Activated CD4-positive, alpha-beta T cell treated with anti-CD3 and anti-CD28 coated beads, Interleukin-2, amount 50 U/mL, for 1 hour (primary cell): Measurements from ENCODE around the gene DDX54.

ENCODE experiments used
- DNase-seq: peaks from one replicate; pipeline ENCODE4 v3.0.0-alpha.2; 2020

The DDX54 gene

DNA sequence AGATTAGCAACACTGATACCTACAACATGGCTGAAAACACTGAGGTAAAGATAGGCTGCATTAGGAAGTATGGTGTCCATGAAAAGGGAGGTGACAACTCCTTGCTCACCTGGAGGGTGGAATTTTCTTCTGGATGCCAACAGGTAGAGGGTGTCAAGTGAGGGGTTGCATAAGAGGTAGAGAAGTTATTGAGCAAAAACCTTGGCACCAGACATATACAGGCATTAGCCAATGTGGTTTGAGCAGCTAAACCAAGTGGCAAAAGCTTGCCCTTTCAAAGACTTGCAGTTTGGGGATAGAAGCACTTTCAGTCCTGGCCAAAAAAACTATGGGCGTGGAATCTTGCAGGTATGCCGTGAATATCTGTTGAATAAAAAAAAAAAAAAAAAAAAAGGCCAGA, 4.1 kb upstream of the DDX54 start:
- no peak for DNase-seq

DNA sequence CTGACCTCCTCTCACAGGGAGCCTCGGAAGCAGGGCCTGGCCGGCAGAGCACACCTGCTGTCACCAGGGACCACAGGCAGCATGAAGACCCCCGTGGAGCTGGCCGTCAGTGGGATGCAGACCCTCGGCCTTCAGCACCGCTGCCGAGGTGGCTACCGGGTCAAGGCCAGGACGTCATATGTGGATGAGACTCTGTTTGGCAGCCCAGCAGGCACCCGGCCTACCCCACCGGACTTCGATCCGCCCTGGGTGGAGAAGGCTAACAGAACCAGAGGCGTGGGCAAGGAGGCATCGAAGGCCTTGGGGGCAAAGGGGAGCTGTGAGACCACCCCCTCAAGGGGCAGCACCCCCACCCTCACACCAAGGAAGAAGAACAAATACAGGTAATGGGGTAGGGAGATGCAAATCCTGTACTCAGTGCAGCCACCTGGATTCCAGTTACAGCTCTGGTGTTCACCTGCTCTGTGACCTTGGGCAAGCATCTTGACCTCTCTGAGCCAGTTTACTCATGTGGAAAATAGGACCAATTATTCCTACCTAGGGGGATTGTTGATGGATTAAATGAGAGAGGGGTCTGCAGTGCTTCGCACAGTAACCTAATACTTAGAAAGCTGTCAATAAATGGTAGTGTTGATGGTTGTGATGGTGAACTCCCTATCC, 1.5 kb upstream of the DDX54 start:
- no peak for DNase-seq

DNA sequence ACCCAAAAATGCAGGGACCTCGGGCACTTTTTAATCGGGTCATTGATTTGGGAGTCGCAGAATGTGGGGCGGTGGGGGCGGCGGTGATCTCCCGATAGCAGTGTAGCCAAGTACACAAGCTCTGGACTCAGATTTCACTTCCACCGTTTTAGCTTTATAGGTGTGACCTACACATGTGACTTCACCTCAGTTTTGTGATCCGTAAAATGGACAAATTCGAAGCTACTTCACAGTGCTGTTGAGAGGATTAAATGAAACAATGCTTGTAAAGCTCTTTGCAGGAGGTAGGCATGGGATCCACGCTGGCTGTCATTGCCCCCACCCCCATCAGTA, 721 bp upstream of the DDX54 start:
- no peak for DNase-seq

DNA sequence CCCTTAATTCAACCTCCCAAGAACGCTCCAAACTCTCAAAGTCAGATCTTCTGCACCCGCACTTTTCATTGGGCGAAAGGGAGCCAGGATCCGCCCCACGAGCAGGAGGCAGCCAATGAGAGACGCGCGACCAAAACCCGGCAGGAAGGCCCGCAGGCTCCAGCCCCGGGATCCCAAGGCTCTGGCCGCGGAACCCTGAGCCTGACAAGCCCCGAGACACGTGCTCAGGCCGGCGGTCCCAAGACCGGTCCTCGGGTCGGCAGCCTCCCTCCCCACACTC, 438 bp downstream of the DDX54 start:
- DNase-seq, result peak; percentile 84

DNA sequence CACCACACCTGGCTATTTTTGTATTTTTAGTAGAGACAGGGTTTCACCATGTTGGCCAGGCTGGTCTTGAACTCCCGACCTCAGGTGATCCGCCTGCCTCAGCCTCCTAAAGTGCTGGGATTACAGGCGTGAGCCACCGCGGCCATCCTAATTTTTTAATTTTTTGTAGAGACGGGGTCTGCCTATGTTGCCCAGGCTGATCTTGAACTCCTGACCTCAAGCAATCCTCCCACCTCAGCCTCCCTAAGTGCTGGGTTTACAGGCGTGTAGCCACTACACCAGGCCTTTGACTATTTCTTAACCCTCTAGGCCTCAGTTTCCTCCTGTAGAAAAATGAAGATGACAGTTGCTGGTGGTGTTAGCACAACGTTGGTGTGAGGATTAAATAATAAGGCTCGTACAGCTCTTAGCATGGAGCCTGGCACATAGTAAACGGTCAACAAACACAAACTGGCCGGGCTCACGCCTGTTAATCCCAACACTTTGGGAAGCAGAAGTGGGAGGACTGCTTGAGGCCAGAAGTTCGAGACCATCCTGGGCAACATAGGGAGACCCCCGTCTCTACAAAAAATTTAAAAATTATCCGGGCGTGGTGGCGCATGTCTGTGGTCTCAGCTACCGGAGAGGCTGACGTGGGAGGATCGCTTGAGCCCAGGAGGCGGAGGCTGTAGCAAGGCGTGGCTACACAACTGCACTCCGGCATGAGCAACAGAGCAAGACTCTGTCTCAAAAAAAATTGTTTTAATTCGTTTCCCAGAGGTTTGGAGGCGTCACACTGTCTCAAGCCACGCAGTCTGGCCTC, 979 bp downstream of the DDX54 start:
- no peak for DNase-seq

DNA sequence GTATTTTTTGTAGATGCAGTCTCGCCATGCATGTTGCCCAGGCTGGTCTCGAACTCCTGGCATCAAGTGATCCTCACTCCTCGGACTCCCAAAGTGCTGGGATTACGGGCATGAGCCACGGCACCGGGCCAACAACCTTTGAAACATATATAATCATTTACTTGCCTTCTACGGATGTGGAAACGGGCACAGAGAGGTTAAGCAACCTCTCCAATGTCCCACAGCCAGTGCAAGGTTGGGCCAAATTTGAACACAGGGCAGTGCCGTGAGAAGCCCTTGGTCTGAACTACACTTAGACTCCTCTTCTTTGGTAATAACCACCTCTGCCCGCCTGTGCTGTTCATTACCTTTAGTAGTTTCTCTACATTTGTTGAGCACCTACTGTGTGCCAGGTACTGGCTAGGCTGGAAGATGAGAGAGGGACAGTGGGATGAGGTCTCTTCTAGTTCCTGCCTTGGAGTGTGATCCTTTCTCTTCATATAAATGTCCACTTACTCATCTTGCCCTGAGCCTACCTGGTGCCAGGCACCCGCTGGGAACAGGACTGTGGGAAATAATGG, 2.2 kb downstream of the DDX54 start:
- no peak for DNase-seq

DNA sequence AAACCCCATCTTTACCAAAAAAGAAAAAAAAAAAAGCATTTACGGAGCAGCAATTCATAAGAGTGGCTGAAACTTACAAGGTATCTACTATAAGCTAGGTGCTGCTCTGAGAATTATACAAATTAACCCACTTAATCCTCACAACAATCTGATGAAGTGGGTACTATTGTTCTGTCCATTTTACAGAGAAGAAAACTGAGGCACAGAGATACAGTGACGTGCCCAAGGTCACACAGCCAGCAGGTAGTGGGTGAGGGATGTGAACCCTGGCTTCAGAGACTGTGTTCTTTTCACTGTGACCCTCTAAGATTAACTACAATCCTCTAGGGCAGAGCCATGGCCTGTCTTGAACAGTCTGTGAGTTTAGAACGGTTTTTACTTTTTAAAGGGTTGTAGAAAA, 3.3 kb downstream of the DDX54 start:
- DNase-seq, result no peak

DNA sequence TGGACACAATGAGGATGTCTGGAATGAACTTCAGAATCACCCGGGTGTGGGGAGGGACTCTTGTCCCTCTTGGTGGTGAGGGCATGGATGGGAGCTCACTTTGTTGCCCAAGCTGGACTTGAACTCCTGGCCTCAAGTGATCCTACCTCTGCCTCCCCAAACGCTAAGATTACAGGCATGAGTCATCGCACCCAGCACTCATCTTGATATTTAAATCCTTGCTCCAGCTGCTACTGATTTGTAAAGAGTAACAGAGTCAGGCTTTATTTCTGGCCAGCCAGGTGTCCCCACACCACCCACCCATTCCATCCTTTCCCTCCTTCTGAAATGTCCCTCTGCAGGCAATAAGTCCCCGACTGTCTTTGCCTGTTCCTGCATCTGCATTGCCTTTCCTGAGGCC, 4.9 kb downstream of the DDX54 start:
- DNase-seq, result no peak

DNA sequence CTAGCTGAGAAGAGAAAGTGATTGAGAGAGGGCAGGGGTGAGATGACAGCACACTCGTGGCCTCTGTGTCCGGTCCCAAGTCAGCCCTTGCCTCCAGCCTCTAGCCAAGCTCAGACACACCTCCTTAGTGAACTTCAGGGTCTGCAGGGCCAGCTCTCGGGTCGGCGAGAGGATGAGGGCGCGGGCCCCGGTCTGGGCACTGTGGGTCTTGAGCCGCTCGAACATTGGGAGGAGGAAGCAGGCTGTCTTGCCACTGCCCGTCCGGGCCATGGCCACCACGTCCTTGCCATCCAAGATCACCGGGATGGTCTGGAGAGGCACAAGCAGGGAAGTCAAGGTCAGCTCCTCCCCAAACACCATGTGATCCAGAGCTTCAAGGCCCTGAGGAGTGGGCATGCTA, 6.3 kb downstream of the DDX54 start:
- no peak for DNase-seq

DNA sequence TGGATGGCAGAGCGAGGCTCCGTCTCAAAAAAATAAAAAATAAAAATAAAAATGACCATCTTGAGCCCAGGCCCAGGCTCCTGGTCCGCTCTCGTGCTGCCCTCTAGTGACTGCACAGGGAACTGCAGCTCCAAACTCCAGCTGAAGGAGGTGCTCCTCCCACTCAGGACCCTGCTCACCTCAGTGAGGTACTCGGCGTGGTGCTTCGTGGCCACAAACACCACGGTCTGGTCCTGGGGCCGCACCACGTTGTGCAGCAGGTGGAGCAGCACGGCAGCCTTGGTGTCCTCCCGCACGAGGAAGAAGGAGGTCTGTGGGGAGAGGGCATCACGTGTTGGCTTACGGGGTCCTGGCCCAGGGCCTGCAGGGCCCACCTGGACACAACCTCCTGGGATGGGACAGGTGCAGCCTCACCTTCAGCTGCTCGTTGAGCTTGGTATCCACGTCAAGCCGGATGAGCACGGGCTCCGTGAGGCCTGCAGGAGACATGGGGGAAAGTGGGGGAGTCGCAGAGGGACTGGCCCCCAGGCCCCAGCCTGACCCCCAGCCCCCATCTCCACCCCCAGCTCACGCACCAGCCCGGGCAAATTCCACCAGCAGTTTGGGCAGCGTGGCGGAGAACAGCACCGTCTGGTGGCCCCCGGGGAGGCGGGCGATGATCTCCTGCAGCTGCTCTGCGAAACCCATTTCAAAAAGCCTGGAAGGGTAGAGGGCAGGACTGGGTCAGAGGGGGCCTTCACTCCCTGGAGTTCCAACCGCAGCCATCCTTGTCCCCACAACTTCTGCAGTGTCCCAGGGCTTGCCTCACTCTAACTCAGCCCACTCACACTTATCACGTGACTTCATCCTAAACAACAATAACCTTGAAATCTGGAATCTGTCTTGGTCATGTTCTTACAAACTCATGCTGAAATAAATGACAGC, 10.6 kb downstream of the DDX54 start:
- DNase-seq, result peak; percentile 78

DNA sequence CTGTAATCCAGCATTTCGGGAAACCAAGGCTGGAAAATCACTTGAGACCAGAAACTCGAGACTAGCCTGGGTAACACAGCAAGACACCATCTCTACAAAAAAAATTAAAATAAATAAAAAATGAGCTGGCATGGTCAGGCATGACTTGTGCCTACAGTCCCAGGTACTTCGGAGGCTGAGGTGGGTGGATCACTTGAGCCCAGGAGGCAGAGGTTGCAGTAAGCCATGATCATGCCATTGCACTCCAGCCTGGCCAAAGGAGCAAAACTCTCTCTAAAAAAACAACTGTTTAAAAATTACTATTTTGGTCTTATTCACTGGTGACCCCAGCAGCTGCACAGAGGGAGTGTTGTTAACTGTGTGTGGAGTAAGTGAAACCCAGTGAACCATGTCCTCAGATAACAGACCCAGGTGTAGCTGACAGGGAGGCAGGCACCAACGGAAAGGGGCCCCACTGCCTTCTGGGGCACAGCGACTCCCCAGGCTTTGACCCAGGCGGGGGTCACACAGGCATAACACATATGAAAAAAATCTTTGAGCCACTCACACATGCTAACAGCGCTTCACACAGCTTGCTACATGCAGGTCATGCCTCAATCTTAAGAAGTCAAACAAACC, 12.1 kb downstream of the DDX54 start:
- no peak for DNase-seq

DNA sequence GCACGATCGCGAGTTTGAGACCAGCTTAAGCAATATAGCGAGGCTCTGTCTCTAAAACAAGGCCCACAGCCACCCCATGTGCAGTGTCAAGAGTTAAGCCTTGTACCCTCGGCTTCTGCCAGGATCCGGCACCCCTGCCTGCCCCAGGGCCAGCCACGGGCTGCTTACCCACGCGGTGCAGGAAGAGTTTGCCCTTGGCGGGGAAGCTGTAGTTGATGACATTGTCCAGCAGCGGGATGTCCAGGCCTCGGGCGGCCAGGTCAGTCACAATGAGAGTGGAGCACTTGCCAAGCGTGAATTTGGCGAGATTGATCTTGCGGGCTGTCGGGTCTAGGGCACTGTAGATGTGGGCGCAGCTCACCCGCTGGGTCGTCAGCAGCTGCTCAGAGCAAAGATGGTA, 13.1 kb downstream of the DDX54 start:
- no peak for DNase-seq

DNA sequence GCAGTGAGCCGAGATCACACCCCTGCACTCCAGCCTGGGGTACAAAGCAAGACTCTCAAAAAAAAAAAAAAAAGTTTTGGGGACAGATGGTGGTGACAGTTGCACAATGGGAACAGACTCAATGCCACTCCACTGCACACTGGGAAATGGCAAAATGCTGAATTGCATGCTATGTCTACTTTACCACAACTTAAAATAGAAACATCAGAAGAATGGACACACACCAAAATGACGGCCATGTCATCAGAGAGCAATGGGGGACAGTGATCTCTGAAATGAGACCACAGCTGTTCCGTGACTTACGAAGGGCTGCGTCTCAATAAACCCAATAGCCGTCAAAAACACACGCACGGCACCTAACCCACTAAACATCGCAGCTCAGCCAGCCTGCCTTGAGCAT, 13.7 kb downstream of the DDX54 start:
- DNase-seq, result no peak

DNA sequence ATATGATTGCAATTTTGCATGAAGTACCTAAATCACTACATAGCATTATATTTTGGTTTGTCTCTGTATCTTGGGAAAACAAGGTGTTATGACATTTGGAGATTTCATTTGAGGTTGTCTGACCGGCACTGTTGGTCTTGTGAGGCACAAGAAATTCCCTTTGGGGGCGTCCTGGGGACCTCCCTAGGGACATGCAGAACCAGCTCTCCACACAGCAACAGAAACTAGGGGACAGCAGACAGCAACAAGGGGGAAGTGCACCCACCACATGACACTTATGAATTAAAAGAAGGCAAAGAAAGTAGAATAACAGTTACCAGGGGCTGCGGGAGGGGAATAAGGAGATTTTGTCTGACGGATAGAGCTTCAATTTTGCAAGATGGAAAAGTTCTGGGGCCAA, 14.4 kb downstream of the DDX54 start:
- no peak for DNase-seq

DNA sequence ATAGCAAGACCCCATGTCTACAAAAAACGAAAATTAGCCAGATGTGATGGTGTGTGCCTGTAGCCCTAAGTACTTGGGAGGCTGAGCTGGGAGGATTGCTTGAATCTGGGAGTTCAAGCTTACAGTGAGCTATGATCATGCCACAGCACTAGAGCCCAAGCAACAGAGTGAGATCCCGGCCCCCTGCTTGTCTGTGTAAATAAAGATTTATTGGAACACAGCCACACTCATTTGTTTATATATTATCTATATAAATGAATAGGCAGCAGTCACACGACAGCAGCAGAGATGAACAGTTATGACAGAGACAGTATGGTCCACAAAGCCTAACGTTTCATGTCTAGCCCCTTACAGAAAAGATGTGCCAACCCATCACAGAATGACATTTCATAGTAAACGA, 14.8 kb downstream of the DDX54 start:
- DNase-seq, result no peak

DNA sequence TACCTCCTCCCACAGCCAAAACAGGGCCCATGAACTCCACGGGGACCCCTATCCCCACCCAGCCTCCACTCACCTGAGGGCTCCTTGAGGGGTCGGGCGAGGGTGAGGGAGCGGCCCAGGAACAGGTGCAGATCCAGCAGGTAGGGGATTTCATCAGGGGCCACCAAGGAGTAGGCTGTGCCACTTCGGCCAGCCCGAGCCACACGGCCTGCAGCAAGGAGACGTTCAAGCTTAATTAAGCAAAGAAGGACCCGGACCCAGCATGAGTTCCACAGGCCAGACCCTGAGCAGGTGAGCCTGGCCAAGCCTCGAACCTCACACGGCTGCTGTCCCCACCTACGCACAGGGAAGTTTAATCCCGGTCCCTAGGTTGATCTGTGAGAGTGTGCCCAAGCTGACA, 15.6 kb downstream of the DDX54 start:
- no peak for DNase-seq

DNA sequence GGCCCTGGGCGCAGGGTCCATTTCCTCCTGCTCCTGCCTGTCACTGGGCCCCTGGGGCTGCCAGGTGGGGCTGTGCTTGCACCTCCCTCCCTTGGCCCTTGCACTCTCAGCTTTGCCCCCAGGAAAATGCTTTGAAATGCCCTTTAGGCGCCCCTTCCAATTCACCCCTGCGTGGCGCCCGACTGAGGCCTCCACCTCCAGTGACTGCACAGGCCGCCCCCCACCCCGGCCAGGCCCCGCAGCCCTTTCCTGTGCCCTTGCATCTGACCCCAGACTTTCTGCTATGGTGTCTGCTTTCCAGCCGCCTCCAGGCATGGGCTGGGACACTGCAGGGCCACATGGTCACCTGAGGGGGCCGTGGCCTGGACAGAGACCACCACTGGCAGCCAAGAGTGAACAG, 17.4 kb downstream of the DDX54 start:
- no peak for DNase-seq

DNA sequence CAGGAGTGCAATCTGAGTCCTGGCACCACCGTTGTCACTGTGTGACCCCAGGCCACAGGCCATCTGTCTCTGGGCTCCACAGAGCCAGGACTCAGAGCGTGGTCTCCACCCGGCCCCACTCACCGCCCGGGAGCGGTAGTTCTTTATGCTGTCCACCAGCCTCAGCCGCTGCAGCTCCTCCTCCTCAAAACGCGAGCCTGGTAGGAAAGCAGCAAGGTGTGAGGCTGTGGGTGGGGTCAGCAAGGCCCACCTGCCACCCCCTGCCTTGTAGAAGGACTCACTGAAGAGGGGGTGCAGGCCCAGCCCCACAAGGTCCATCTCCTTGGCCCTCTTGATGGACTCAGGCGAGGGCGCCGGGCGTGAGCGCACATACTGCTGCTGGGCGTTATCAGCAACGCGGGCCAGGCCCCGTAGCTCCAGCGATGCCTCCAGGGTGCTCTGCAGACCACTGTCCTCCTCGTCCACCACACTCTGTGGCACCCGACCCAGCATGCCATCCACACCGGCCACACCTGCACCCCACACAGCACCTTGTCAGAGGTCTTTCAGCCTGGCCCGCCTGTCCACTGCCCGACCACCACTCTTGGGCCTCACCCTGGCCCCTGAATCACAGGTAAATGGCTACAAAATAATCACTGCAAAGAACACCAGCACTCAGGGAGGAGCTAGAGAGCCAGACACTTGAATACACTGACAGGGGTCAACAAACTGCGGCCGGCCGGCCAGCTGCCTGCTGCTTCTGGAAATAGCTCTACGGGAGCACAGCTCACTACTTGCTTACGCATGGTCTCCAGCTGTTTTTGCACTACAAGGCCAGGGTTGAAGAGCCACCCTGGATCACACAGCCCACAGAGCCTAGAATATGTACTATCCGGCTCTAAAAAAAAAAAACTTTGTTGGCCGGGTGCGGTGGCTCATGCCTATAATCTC, 19.5 kb downstream of the DDX54 start:
- no peak for DNase-seq

DNA sequence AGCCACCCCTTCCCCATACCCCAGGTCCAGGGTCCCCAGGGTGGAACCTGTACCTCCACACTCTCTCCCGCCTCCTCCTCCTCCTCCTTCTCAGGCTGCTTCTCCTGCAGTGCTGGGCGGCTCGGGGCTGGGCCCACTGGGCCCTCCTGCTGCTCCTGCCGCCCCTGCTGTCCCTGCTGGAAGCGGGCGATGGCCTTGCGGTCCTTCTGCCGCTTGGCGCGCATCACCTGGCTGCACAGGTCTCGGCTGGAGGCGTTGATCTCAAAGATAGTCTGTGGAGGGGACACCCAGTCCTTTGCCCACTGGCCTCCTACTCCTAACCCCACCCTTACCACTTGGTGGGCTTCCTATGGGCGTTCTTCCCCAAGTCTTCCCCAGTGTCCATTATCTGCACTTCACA, 21.3 kb downstream of the DDX54 start:
- no peak for DNase-seq

DNA sequence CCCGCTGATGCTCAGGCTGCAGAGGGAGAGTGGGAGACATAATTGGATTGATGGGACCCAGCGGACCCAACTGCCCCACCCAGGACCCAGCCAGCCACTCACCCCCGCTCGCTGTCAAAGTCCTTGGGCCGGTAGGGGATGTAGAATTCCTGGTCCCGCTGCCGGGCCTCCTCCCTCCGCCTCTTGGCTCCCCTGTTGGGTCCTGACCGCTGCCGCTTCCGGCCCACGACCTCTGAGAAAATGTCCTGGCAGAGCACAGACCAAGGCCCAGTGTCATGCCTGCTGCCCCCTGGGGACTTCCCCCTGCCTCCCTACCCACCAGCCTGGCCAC, 22.3 kb downstream of the DDX54 start:
- DNase-seq, result no peak

DNA sequence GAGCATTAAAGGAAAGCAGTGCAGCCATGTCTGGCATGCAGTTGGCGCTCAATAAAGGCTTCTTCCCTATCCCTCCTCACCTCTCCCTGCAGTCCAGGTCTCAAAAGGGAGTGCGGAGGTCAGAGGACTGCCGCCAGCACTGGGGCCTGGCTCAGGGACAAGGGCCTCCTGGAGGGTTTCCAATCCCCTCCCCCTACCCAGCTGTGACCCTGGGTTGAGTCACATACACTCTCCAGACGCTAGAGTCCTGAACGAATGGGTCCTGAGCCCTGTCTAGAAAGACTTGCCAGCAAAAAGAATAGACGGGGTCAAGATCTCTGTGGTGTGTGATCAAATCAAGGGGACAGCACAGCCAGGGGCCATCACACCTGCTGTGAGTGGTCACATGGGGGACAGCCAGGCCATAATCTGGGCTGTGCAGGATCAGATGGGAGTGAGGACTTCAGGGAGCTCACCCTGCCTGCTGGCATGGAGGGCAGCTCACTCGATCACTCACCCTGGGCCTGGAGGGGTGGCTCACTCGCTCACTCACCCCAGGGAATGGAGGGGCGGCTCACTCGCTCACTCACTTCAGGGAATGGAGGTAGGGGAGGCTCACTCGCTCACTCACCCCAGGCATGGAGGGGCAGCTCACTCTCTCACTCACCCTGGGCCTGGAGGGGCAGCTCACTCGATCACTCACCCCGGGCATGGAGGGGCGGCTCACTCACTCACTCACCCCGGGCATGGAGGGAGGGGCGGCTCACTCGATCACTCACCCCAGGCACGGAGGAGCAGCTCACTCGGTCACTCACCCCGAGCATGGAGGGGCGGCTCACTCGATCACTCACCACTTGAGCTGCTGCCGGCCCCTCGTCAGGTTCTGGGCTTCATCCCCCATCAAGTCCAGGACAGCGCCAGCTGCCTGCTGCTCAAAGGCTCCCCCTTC, 22.9 kb downstream of the DDX54 start:
- DNase-seq, result no peak
